Stimulated activated CD4-positive, alpha-beta T cell treated with anti-CD3 and anti-CD28 coated beads, Interleukin-2, amount 100 ng/mL, for 48 hours (primary cell): ENCODE results near the gene ST3GAL6.

ENCODE experiments used
- DNase-seq, 2 donors: peaks; one replicate each; pipeline ENCODE4 v3.0.0-alpha.2; 2020

ST3GAL6 gene

DNA sequence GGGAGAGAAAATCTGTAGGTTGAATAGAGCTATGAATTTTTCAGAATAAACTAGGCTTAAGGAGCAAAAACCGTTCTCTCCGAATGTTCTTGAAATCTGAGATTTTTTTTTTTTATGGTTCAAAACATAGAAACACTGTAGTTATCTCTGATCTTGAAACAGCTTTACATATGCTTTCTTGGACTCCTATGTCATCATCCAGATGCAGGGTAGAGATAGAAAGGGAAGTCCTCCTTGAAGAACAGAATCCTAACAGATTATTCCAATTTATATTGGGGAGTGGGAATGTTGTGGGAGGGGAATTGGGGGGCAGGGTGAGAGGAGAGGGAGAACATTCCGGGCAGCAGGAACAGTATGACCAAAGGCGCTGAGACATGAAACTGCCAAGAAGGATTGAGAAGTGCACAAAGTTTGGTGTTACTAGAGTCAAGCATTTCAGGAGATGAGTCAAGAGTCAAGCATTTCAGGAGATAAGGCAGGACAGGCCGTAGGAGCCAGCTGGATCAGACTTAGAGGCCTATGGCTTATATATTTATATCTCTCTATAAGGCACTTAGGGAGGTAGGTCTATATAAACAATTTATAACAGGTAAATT, 21.9 kb upstream of the ST3GAL6 start:
- no peak for DNase-seq

DNA sequence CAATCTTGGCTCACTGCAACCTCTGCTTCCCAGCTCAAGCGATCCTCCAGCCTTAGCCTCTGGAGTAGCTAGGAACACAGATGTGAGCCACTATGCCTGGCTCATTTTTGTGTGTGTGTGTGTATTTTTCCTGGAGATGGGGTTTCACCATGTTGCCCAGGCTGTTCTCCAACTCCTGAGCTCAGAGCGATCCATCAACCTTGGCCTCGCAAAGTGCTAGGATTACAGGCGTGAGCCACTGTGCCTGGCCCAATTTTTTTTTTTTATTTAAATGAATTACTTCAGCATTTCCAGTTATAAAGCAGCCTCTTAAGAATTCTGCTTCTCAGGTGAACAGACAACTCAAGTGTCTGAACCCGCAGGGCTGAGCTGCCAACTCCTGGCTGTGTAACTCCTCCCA, 20.1 kb upstream of the ST3GAL6 start:
- no peak for DNase-seq

DNA sequence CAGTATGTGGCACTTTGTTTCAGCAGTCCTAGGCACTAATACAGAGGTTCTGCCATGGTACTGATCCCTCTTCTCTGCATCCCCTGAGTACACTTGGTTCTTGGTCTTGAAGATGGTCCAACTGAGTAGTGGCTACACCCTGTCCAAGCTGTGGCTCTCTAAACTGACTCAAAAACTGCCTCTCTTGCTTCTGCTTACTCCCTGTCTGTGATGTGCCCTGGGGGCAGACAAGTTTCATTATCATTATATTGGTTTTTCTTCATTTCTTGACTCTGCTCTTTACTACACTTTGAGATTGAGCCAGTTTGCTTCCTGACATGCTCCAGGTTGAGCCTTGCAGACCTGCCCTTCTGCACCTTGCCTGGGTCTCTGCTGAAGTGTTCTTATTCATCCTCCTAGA, 18.9 kb upstream of the ST3GAL6 start:
- DNase-seq, result no peak

DNA sequence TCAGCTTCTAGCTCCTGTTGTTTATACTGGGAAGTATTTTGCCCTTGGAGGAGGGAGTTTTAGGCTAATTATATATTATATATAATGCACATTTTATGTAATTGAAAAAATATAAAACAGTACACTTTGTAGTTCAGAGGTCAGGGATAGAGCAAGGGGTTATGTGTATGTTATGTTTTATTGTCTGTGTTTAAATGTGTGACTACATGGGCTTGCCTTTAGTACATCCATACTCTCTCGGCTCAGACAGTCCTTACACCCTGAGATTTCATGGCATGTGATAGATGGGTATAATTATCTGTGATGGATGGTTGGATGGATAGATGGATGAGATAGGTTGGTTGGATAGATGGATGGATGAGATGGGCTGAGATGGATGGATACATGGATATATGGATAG, 17.4 kb upstream of the ST3GAL6 start:
- no peak for DNase-seq

DNA sequence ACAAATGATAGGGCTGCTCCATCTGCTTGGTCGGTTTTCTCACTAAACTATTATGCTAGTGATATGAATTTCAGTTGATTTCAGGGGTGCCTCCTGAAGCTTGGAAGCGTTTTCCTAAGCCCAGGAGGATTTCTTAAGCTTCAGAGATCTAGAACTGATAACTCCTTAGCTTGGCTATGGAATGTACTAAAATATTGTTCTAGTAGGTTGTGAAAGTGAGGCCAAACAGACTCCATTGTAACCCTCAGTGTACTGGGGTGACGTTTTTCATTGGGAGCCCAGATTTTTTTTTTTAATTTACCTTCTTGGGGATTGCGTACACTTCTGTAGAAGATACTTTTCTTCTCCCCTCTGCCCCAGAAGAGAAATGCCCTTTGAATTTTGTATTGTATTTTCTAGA, 17.0 kb upstream of the ST3GAL6 start:
- DNase-seq, result no peak

DNA sequence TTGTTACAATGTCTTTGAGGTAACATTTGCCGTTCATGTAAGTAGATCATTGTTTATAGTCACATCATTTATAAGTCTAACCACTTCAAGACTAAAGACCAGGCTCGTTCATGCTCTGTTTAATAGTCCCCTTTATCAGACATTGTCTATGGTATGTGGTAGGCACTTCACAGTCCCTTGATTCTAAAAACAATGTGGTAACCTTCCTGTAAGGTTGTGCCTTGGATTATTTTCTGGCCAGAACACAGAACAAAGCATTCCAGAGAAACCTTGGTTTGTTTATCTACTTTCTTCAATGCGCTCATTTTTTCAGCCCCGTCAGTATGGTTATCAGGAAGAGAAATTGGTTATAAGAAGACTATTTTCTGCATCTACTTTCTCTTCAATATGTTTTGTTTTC, 16.3 kb upstream of the ST3GAL6 start:
- DNase-seq, result no peak

DNA sequence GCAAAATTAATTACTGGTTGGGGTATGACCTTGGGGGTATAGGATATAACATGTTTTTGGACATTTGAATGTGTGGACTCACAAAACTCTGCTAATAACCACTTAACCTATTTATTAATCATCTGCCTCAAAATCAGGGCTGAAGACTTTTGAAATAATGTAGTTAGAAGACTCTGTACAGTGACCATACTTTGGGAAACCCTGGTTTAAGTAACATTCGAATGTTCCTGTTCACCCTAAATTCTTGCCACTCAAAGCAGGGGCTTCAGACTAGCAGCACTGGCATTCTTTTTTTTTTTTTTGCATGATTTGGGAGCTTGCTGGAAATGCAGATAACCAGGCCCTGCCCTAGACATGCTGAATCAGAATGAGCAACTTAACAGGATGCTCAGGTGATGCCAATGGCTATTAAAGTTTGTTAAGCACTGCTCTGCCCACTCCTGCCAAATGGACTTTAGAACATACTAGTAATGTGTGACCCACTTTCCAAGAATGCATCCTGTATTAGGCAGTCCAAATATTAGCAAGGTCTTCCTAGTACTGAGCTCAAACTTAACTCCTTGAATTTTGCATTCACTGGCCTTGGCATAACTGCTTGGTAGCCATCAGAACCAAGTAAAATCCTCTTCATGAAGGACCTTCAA, 12.7 kb upstream of the ST3GAL6 start:
- DNase-seq, result no peak

DNA sequence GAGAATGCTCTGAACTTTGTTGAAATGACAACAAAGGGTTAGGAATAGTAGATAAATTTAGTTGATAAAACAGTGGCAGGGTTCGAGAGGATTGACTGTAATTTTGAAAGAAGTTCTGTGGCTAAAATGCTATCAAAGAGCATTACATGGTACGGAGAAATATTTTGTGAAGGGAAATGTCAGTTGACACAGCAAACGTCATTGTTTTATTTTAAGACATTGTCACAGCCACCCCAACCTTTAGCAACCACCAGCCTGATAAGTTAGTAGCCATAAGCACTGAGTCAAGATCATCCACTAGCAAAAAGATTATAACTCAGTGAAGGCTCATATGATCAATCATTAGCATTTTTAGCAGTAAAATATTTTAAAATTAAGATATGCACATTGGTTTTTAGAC, 8.7 kb upstream of the ST3GAL6 start:
- DNase-seq, result no peak

DNA sequence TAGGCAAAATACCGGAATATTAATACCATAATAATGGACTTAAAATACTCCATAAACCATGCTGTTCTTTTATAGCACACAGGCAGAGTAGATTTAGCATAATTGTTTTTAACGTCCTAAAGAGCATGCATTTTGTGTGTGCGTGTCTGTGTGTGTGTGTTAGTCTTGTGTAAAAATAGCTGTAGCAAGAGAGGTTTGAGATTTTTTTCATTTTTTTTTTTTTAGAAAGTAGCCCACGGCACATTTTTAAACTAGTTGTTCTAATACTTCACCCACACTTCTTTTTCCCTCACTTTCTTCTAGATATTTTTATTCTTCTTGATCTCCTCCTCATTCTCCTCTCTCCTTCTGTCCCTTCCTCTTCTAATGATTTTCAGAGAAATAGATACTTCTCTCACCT, 7.5 kb upstream of the ST3GAL6 start:
- DNase-seq, result no peak

DNA sequence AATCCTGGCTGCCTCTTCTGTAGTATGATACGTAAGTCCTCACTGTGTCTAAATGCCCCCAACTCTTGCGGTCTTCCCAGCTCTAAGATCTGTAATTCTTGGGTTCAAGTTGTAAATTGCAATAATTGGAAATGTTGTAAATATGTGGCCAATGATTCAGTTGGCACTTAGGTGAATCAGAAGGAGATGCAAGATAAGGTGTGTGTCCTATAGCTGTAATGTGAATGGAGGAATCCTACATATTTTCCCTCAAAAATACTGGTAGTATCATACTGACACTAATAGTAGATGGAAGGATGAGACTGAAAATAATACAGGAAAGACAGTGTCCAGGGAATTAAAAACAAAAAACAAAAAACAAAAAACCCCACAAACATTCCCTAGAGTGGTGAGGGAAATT, 3.5 kb upstream of the ST3GAL6 start:
- DNase-seq, result no peak

DNA sequence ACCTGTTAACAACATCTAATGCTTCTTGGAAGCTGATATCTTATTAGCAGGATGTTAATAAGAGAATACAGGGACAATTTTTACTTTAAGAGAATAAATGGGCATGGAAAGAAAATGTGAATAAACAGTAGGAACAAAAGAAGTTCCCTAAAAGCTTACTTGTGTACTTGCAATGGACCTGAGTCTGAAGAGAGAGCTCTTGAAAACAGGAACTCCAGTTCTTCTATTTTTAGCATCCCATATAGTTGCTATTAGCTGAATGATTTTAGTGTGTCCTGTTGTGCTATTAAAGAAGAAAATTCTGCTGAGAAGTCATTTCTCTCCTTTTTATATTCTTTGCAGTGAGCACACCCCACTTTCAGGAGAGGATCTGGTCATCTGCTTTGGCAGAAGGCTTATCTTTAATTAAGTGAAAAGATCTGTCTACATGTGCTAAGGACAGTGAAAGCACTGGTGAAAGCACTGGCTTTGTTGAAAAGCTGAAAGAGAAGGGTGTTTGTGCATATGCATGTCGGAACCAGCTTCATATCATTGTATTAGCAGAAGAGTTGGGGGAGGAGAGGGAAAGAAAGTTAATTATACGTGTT, 1.4 kb upstream of the ST3GAL6 start:
- DNase-seq, result no peak

DNA sequence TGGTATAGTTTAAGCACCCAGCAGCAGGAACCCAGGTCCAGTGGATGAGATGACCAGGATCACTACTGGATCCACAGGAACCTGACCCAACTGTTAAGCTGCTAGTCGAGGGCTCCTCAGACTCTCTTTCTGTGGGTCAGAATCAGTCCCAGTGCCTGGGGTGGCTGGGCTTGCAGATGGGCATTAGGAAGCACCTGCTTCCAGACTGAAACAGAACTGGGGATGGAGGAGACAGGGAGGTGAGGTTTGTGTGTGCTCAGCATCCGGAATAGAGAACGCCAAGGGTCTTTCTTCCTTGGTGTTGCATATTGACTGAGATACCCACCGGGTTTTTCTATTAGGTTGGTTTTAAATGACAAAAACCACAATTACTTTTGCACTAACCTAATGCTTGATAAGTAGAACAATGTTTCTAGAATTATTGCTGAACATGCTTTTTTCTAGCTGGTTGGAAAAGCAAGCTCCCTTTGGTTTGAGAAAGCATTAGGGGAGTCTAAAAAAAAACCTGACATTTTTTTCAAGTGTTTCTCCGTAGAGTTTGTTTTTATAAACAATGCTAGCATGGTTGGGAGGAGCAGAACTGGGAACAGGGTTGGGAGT, 779 bp downstream of the ST3GAL6 start:
- no peak for DNase-seq

DNA sequence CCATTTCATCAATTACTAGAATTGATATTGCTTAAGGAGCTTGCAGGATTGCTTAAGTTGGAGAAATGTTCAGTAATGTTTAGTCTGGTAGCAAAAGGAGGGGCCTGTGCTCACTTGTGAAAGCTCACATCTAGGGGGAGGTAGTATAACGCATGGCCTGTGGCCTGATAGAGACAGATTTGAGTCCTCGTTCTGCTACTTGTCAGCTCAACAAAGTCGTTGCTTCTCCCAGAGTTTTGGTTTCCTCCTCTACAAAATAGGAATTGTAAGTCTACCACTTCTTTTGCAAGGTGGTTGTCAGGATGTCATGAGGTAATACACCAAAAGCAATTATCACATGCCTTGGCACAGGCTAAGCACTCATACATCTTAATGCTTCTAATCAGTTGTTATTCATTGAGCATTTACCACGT, 1.3 kb downstream of the ST3GAL6 start:
- no peak for DNase-seq

DNA sequence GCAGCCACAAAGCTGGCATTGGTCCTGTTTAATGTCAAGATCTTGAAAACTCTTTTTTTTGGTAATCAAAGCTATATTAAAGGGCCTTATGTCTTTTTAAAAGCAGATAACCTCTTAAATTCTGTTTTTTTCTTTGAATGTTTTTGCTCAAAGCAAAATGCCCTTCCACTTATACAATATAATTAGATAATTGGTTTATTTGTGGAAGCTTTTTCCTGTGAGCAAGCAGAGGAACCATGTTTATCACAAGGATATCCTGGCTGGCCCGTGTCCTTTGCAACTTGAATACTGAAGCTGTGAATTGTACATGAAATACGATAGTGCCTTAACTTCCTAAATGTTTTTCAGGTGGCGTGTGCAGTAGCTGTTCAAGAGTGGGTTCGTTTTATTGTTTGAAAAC, 2.6 kb downstream of the ST3GAL6 start:
- DNase-seq, result no peak

DNA sequence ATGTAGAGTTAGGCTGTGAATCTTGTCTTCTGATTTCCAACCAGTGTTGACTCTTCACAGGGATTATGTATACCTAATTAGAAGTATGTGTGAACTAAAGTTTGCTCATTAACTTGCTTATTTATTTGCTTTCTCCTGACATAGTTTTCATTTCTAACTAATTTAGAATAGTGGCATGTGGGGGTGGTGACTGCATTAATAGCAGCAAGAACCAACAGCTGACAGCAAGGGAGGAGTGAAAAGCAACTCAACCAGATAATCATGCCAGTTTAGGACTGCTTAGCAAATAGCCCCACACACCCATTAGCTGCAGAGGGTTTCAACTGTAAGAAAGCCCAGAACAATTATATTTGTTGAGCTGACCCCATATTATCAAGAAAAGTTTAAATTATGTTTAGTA, 3.8 kb downstream of the ST3GAL6 start:
- DNase-seq, result no peak

DNA sequence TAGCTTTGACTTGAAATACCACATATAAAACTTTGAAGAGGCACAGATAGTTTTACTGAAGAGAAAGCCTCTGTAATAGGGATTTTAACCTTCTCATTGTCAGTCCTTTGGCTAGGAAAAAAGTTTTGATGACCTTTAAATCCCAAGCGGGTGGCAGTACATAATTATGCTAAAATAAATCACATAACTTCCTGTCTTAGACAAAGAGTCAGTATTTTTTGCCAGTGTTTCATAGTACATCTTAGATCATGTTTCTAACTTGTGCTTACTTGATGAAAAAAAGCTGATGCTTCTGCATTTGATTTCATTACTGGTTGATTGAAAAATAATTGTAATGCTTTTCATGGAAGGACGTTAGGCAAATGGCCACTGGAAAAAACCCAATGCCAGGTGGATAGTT, 5.8 kb downstream of the ST3GAL6 start:
- no peak for DNase-seq

DNA sequence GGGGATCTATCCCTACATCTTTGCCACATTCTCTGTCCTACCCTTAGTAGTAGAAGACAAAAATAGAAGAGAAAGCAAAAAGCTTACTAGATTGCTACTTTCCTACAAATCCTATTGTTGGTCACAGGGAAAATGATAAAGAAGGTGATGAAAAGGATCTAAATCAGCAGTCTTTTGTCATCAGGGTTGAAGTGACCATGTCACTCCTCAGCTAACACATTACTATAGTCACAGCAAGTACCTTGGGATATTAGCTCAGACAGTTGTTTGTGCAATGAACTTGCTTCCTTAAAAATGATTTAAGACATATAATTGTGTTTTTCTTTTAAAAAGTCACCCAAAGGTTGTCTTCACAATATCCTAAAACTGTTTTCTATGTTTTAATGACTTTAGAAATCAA, 6.3 kb downstream of the ST3GAL6 start:
- no peak for DNase-seq

DNA sequence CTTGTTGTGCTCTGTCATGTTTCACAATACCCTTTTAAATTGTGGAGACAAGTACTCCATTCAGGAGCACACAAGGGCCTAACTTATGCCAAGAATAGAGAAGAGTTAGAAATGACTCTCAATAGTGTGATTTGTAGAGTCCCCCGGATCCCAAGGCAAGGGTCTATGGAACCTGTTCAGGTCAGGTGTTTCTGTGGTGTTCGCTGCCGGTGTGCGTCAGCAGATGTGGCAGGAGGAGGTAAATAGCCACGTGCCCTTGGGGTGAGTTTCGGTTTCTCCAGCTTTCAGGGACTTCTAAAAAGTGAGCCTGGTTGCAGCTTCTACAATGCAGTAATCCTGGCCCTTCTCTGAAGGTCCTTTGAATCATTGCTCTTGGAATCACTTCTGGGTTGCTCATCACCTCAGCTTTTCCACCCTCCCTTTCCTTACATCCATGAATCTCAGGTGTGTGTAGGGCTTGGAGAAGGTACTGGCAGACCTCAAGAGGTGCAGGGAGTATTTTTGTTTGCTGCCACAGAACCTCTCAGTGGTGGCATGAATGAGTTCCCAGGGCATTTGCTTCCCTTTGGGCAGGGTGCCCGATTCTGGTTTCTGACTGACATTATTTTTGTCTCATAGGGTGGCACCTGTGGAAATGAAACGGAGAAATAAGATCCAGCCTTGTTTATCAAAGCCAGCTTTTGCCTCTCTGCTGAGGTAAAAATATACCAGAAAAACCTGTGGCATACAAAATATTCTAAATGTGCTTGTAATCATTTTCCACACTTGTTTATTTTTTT, 7.3 kb downstream of the ST3GAL6 start:
- DNase-seq, result no peak

DNA sequence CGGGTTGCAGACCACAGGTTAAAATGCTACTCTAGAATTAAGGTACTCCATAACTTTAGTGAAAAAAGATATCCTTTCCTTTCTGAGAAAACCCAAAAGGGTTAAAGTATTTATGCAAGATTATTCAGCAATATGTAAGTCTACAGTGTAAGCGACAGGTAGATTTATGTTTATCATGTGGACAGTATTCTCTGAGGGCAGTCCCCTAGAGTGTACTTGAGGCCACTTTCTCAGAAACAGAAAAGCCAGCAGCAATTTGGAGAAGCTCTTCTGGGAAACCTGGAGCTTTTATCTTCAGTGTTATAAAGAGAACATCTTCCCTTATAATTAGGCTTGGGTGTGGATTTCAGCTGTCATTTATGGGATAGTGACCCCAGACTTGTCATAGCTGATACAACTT, 8.9 kb downstream of the ST3GAL6 start:
- DNase-seq, result no peak

DNA sequence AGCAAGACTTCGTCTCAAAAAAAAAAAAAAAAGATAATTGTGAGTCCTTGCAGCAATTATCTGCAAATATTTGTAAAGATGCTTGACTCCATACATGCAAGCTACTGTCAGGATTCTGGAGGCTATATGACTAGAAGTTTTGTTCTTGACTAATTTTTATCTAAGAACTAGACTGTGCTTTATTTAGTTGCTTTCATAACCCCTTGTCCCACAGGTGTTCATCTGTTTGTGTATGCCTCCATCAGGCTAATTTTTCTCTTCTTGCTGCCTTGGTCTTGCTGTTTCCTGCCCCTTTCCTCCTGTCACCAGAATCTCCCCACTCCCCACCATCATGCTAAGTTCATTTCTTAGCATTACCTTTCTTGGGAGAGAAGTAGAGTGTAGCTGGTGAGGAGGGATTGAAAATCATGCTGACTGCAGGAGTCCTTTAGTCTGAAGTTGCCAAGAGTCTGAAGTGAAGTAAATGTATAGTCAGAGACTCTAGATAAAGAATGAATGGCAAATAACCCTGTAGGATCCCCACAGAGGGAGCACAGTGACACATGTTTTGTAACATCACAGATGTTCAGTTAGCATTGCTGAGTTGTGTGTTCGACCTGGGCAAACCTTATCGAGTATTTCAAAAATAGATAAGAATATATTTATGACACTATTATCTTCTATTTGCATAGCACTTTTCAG, 12.5 kb downstream of the ST3GAL6 start:
- no peak for DNase-seq

DNA sequence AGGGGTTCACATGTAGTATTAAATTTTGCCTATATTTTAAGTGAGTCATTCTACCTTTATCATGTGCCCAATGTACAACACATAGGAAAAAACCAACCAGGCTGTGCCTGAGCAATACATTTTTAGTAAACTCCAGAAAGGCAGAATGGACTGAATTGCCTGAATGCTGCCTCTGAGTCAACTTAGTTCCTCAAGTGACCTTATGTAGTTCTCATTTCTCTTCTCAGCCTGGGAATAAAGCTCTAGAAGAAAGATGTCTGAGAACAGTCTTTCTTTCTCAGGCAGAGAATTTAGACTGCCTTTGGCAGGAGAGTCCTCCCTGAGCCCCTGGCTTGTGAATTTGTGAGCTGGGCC, 13.0 kb downstream of the ST3GAL6 start:
- DNase-seq, result no peak

DNA sequence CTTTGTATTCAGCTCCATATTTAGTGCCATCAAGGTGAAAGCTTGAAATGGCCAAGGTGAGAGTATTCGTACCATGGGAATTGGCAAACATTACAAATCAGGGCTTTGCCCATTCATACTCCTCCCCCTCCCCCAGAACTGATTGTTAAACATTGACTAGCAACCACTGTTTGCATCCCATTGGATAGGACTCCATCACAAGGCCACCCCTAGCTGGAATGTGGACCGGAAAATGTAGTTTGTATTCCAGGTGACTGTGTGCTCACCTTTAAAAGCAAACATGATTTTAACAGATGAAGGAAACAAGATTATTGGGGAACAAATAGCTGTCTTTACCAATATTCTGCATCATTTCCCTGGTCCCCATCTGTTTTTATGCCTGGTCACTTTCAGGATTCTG, 14.1 kb downstream of the ST3GAL6 start:
- no peak for DNase-seq

DNA sequence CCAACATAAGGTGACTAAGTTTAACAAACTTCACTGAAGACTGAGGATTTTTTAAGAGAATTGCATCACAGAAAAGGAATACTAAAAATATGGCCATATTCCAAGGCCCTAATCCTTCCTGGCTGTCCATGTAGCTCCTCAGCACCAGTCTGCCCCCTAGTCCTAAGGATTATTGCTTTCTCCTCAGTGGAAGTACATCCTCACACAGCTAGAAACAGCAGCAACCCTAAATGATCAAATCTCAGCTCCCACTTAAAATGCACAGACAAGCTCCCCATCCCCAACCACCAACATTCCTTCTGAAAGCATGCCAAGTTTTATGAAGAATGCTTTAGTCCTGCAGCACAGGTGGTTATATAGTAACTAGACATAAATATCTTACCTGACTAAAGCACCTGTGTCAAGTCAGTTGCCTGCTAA, 14.7 kb downstream of the ST3GAL6 start:
- DNase-seq, result no peak
